ENCODE measurements around the gene BICRAL. TPM values are rescaled to one million over a fixed set of nuclear protein-coding genes. Genes with fewer than 3 reads are reported as not detected.
"Not testable (repeated sequence)": the region's sequence is repeated elsewhere in the genome, so short reads cannot be mapped to it uniquely, and the experiment has no call there.

The BICRAL gene
- total RNA-seq, 4 donors from 2014 or later: 19.9 to 24.5 (median 23.6) TPM

- Histone ChIP-seq H3K9me3 (no peaks in the 10 kb centered on the region), H3K27me3 (no peaks in the 10 kb centered on the region), H3K4me3 (replicated peaks in 1 of 3) (no peak overlapping the region), H3K36me3 (no peaks in the 10 kb centered on the region), H3K27ac (no peak overlapping the region), H3K4me1 (peaks cover 17 to 26% of the 10 kb centered on the region in 2 donors)
- TF ChIP-seq CTCF (IDR thresholded peaks at IDR 0.05) (no peak), POLR2A (IDR thresholded peaks at IDR 0.05) (no peak)
- no peak for DNase-seq
- WGBS, 2 donors: 76 to 88% methylated on average over 2 of the region's 2 CpGs
- intact Hi-C loops (cut with DNase I): no loop called here
Measured at GRCh38 chr6:42813074-42813645, 31.3 kb downstream of the BICRAL start.

- Histone ChIP-seq H3K36me3 (no peaks in the 10 kb centered on the region), H3K27ac (no peak overlapping the region), H3K27me3 (no peaks in the 10 kb centered on the region), H3K9me3 (no peaks in the 10 kb centered on the region), H3K4me1 (peaks cover 9 to 19% of the 10 kb centered on the region in 2 donors), H3K4me3 (replicated peaks in 1 of 3) (no peak overlapping the region)
- no peak for DNase-seq
- TF ChIP-seq CTCF (IDR thresholded peaks at IDR 0.05): no peak
- TF ChIP-seq POLR2A (IDR thresholded peaks at IDR 0.05): no peak
- intact Hi-C loops (cut with DNase I): no loop called here
- WGBS, 2 donors: 93 to 94% methylated on average over 5 of the region's 5 CpGs
Measured at GRCh38 chr6:42813906-42814444, 32.1 kb downstream of the BICRAL start.

GRCh38 chr6:42815726-42816125, 33.9 kb downstream of the BICRAL start:
- 95 to 97% methylated on average over 8 of the region's 8 CpGs for WGBS, 2 donors
- intact Hi-C loops (cut with DNase I); H3K9me3 ChIP-seq; H3K27ac ChIP-seq; H3K4me3 ChIP-seq (replicated peaks in 1 of 3); H3K27me3 ChIP-seq; DNase-seq; H3K36me3 ChIP-seq: not testable (repeated sequence)
- H3K4me1 ChIP-seq: peaks cover 5 to 19% of the 10 kb centered on the region in 2 donors

- H3K4me1 ChIP-seq: peaks cover 13 to 29% of the 10 kb centered on the region in 2 donors
- DNase-seq: no peak
- TF ChIP-seq POLR2A (IDR thresholded peaks at IDR 0.05): no peak
- no peaks in the 10 kb centered on the region for H3K9me3 ChIP-seq
- no peak overlapping the region for H3K4me3 ChIP-seq (replicated peaks in 1 of 3)
- no peak overlapping the region for H3K27ac ChIP-seq
- H3K27me3 ChIP-seq: no peaks in the 10 kb centered on the region
- no peaks in the 10 kb centered on the region for H3K36me3 ChIP-seq
- intact Hi-C loops (cut with DNase I): no loop called here
Measured at GRCh38 chr6:42817907-42818306, 36.1 kb downstream of the BICRAL start.

- Histone ChIP-seq H3K4me3 (replicated peaks in 1 of 3) (no peak overlapping the region), H3K9me3 (no peaks in the 10 kb centered on the region), H3K27me3 (no peaks in the 10 kb centered on the region), H3K4me1 (peaks cover 13 to 29% of the 10 kb centered on the region in 2 donors), H3K36me3 (peaks cover 0 to 4% of the 10 kb centered on the region in 2 donors), H3K27ac (no peak overlapping the region)
- intact Hi-C loops (cut with DNase I): no loop called here
- 95 to 99% methylated on average over 2 of the region's 2 CpGs for WGBS, 2 donors
- no peak for DNase-seq
- TF ChIP-seq POLR2A (IDR thresholded peaks at IDR 0.05): no peak
- no peak for TF ChIP-seq CTCF (IDR thresholded peaks at IDR 0.05)
Measured at GRCh38 chr6:42818416-42818815, 36.6 kb downstream of the BICRAL start.

- peaks cover 13 to 29% of the 10 kb centered on the region in 2 donors for H3K4me1 ChIP-seq
- no peak overlapping the region for H3K4me3 ChIP-seq (replicated peaks in 1 of 3)
- H3K27me3 ChIP-seq: no peaks in the 10 kb centered on the region
- 83 to 87% methylated on average over 3 of the region's 3 CpGs for WGBS, 2 donors
- no peak for DNase-seq
- H3K27ac ChIP-seq: peak overlapping the region in 1 of 3 donors; percentile 64
- TF ChIP-seq POLR2A (IDR thresholded peaks at IDR 0.05) (no peak), CTCF (IDR thresholded peaks at IDR 0.05) (no peak)
- no peaks in the 10 kb centered on the region for H3K9me3 ChIP-seq
- peaks cover 4 to 9% of the 10 kb centered on the region in 2 donors for H3K36me3 ChIP-seq
- intact Hi-C loops (cut with DNase I): no loop called here
Measured at GRCh38 chr6:42818878-42819277, 37.0 kb downstream of the BICRAL start.

All from thyroid gland (tissue), 4 donors.